A673 (cell line): ENCODE measurements around the gene CELSR1. TPM values are rescaled to one million over a fixed set of nuclear protein-coding genes. Genes with fewer than 3 reads are reported as not detected.

ENCODE experiments used
- BruUV-seq: library from RNA; stranded (reverse); fragments of 400-500 nt; replicated peaks from 2 replicates; lab custom pipeline; 2021; lab: Mats Ljungman, UMichigan
- CTCF ChIA-PET: fragments of 300-600 bp; sonication (Branson Sonifier 250); formaldehyde crosslinking; loops from one replicate; lab custom pipeline; 2022; ENCODE audit warnings: antibody characterized with exemption; lab: Charles Lee
- POLR2A ChIA-PET: fragments of 300-600 bp; sonication (Branson Sonifier 250); formaldehyde crosslinking; loops from one replicate; lab custom pipeline; 2022; ENCODE audit warnings: antibody characterized with exemption; ENCODE audit not compliant: low non-redundant PET; lab: Charles Lee
- DNase-seq: peaks from one replicate; pipeline ENCODE4 v3.0.0-alpha.2; 2015; ENCODE audit warnings: low spot score
- H3K27ac ChIP-seq: fragments of 200-600 bp; sonication (generic); 2 replicates; pipeline ENCODE4 v1.5.1; 2016; ENCODE audit warnings: mixed run types, low read depth, mild to moderate bottlenecking, mixed read lengths, antibody characterized with exemption, low read length; ENCODE audit not compliant: poor library complexity, severe bottlenecking
- H3K27me3 ChIP-seq: fragments of 200-600 bp; sonication (generic); replicated peaks from 2 replicates; pipeline ENCODE4 v1.6.1; 2017; ENCODE audit warnings: mixed run types, low read depth, mild to moderate bottlenecking, mixed read lengths, antibody characterized with exemption, low read length; ENCODE audit not compliant: insufficient read depth, poor library complexity
- H3K36me3 ChIP-seq: fragments of 200-600 bp; sonication (generic); 2 replicates; pipeline ENCODE4 v1.6.1; 2016; ENCODE audit warnings: mixed run types, mild to moderate bottlenecking, mixed read lengths, antibody characterized with exemption, low read length; ENCODE audit not compliant: insufficient read depth, poor library complexity, severe bottlenecking
- H3K4me1 ChIP-seq: fragments of 200-600 bp; sonication (generic); 2 replicates; pipeline ENCODE4 v1.6.1; 2017; ENCODE audit warnings: mixed run types, mild to moderate bottlenecking, mixed read lengths, antibody characterized with exemption, low read length; ENCODE audit not compliant: insufficient read depth, poor library complexity, severe bottlenecking
- H3K4me3 ChIP-seq: fragments of 200-600 bp; sonication (generic); 2 replicates; pipeline ENCODE4 v1.5.1; 2016; ENCODE audit warnings: low read depth, mixed run types, mild to moderate bottlenecking, mixed read lengths, low read length; ENCODE audit not compliant: poor library complexity, severe bottlenecking
- H3K9me3 ChIP-seq: fragments of 200-600 bp; sonication (generic); 2 replicates; pipeline ENCODE4 v1.6.1; 2016; ENCODE audit warnings: mixed run types, low read depth, mild to moderate bottlenecking, mixed read lengths, antibody characterized with exemption, low read length; ENCODE audit not compliant: poor library complexity, severe bottlenecking
- CTCF ChIP-seq: fragments of 300-800, 200-600 bp; sonication (generic); conservative IDR thresholded peaks from 2 replicates; pipeline ENCODE4 v1.5.1; 2017; ENCODE audit warnings: low read depth, mild to moderate bottlenecking, antibody characterized with exemption, low read length, moderate library complexity, mixed read lengths
- EZH2 ChIP-seq: fragments of 200-600 bp; sonication (generic); IDR thresholded peaks from 2 replicates; pipeline ENCODE4 v1.6.1; 2017; ENCODE audit warnings: borderline replicate concordance, low read depth, mild to moderate bottlenecking, mixed read lengths, antibody characterized with exemption, low read length; ENCODE audit not compliant: poor library complexity, severe bottlenecking
- intact Hi-C: fragments of 100-400 bp; cut with micrococcal nuclease; formaldehyde crosslinking; loops from one replicate; pipeline ENCODE4 v1.10.0; 2022; ENCODE audit not compliant: unreplicated experiment
- total RNA-seq: library from RNA; stranded (reverse); gene quantifications from 2 replicates; pipeline ENCODE4 v1.2.3, GENCODE V29; 2021

The CELSR1 gene
- total RNA-seq, 1 experiment from 2014 or later: 2.3 TPM

- Histone ChIP-seq H3K4me3 (no peak overlapping the region), H3K36me3 (no peaks in the 10 kb centered on the region), H3K4me1 (peaks cover 5% of the 10 kb centered on the region), H3K9me3 (no peaks in the 10 kb centered on the region), H3K27ac (no peak overlapping the region), H3K27me3 (no peaks in the 10 kb centered on the region)
- intact Hi-C loops: no loop called here
- CTCF ChIA-PET: no interaction called here
- TF ChIP-seq CTCF: no peak
- no peak for TF ChIP-seq EZH2
- no TSS peak for BruUV-seq
- POLR2A ChIA-PET: no interaction called here
- no peak for DNase-seq
These were observed 50.3 kb downstream of the CELSR1 start for GRCh38 chr22:46486996-46487717.

- Histone ChIP-seq H3K27me3 (no peaks in the 10 kb centered on the region), H3K4me1 (peaks cover 5% of the 10 kb centered on the region), H3K4me3 (no peak overlapping the region), H3K36me3 (no peaks in the 10 kb centered on the region), H3K27ac (no peak overlapping the region), H3K9me3 (no peaks in the 10 kb centered on the region)
- no peak for DNase-seq
- TF ChIP-seq EZH2 (no peak), CTCF (no peak)
- POLR2A ChIA-PET: no interaction called here
- BruUV-seq: no TSS peak
- intact Hi-C loops: no loop called here
- CTCF ChIA-PET: no interaction called here
These were observed 52.4 kb downstream of the CELSR1 start for GRCh38 chr22:46484861-46485595.

- intact Hi-C loops: no loop called here
- POLR2A ChIA-PET: no interaction called here
- Histone ChIP-seq H3K4me3 (no peak overlapping the region), H3K4me1 (peaks cover 5% of the 10 kb centered on the region), H3K27me3 (no peaks in the 10 kb centered on the region), H3K9me3 (no peaks in the 10 kb centered on the region), H3K27ac (no peak overlapping the region), H3K36me3 (no peaks in the 10 kb centered on the region)
- no peak for TF ChIP-seq EZH2
- no peak for TF ChIP-seq CTCF
- CTCF ChIA-PET: no interaction called here
- no TSS peak for BruUV-seq
- DNase-seq: no peak
These were observed 53.1 kb downstream of the CELSR1 start for GRCh38 chr22:46484156-46484860.
